ENCODE data around the gene MORC3.

Gene MORC3

DNA sequence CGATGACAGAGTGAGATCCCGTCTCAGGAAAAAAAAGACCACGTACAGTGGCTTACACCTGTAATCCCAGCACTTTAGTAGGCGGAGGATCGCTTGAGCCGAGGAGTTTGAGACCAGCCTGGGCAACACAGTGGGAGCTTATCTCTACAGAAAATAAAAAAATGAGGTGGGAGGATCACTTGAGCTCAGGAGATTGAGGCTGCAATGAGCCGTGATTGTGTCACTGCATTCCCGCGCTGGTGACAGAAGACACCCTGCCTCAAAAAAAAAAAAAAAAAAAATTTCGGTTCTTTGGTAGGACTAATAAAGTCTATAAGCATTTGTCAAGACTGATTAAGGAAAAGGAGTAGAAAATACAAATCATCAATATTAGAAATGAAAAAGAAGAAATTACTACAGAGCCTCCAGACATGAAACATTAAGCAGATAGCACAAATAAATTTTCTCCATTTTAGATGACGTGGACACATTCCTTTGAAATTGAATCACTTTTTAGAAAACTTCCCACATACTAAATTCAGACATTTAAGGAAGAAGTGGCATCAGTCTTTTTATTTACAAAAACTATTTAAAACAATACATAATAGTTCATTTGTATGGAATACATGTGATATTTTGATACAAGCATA, 30.4 kb downstream of the MORC3 start:
- no peak overlapping the region for H3K4me3 ChIP-seq (ENCODE audit: low read depth, low read length)
- peak; percentile 68 for DNase-seq (ENCODE audit: low read depth)
- TF ChIP-seq, protein P1, sequence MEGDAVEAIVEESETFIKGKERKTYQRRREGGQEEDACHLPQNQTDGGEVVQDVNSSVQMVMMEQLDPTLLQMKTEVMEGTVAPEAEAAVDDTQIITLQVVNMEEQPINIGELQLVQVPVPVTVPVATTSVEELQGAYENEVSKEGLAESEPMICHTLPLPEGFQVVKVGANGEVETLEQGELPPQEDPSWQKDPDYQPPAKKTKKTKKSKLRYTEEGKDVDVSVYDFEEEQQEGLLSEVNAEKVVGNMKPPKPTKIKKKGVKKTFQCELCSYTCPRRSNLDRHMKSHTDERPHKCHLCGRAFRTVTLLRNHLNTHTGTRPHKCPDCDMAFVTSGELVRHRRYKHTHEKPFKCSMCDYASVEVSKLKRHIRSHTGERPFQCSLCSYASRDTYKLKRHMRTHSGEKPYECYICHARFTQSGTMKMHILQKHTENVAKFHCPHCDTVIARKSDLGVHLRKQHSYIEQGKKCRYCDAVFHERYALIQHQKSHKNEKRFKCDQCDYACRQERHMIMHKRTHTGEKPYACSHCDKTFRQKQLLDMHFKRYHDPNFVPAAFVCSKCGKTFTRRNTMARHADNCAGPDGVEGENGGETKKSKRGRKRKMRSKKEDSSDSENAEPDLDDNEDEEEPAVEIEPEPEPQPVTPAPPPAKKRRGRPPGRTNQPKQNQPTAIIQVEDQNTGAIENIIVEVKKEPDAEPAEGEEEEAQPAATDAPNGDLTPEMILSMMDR (conservative IDR thresholded peaks at IDR 0.05; ENCODE audit: low read depth, low read length), result no peak

DNA sequence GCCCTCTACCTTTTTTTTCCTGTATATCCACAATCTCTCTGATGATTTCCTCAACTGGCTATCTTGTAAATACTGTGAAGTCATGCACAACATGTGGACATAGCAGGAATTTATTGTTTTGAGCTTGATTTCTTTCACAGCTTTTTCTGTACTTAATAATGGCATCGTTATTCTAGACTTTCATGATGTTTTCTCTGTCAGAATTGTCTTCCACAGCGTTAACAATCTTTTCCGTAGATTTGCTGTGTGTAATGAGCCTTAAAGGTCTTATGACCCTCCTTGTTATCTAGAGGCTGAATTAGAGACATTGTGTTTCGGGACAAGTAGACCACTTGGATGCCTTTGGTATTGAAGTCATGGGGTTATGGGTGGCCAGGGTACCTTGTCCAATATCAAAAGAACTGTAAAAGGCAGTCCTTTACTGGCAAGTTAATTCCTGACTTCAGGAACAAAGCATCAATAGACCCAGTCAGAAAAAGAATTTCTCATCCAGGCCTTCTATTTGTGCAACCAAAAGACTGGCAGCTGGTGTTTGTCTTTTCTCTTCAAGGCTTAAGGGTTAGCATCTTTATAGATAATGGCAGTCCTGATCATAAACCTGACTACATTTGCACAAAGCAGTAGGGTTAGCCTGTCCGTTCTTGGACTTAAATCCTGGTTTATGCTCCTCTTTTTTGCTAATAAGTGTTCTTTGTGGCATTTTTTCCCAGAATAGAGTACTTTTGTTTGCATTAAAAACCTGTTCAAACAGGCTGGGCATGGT, 35.1 kb downstream of the MORC3 start:
- no peak for DNase-seq (ENCODE audit: low read depth)
- TF ChIP-seq, protein P1 (conservative IDR thresholded peaks at IDR 0.05; ENCODE audit: low read depth, low read length), result no peak
- H3K4me3 ChIP-seq (ENCODE audit: low read depth, low read length), result no peak overlapping the region

DNA sequence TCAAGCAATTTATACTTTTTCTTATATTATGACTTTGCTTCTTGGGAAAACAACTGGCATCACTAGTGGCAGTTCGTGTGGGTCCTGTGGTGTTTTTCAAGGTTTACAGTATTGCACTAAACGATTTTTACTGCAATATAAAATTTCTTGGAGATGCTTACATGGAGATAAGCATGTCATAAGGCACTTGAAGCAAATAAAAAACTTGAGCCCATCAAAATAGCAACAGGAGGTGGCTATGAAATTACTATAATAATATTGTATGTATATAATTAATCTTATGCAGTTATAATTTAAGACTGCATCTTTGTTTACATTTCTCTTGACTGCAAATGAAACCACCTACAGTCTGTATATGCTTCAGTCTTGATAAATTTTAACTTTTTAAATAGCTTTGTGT, 35.9 kb downstream of the MORC3 start:
- no peak for DNase-seq (ENCODE audit: low read depth)
- TF ChIP-seq, protein P1 (conservative IDR thresholded peaks at IDR 0.05; ENCODE audit: low read depth, low read length), result no peak
- H3K4me3 ChIP-seq (ENCODE audit: low read depth, low read length), result no peak overlapping the region

DNA sequence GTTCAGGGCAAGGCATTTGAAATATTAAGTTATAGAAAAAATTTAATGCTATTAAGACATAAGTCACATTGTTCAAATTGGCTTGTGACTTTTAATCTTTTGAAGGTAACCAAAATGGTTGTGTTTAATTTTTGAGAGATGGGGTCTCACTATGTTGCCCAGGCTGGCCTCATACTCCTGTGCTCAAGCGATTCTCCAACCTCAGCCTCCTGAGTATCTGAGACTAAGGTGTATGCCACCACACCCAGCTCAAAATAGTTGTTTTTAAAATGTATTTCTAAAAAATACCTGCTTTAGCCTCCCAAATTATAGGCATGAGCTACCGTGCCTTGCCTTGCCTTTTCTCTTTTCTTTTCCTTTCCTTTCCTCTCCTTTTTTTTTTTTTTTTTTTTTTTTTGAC, 39.2 kb downstream of the MORC3 start:
- no peak overlapping the region for H3K4me3 ChIP-seq (ENCODE audit: low read depth, low read length)
- DNase-seq (ENCODE audit: low read depth), result no peak
- TF ChIP-seq, protein P1 (conservative IDR thresholded peaks at IDR 0.05; ENCODE audit: low read depth, low read length), result no peak

DNA sequence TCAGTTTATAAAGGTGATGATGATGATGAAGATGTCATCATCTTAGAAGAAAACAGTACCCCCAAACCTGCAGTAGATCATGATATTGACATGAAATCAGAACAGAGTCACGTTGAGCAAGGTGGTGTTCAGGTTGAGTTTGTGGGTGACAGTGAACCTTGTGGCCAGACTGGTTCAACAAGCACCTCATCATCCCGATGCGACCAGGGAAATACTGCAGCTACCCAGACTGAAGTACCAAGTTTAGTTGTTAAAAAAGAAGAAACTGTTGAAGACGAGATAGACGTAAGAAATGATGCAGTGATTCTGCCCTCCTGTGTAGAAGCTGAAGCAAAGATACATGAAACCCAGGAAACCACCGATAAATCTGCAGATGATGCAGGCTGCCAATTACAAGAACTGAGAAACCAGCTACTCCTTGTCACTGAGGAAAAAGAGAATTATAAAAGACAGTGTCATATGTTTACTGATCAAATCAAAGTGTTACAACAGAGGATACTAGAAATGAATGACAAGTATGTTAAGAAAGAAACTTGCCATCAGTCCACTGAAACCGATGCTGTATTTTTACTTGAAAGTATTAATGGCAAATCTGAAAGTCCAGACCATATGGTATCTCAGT, 49.2 kb downstream of the MORC3 start:
- TF ChIP-seq, protein P1 (conservative IDR thresholded peaks at IDR 0.05; ENCODE audit: low read depth, low read length), result no peak
- H3K4me3 ChIP-seq (ENCODE audit: low read depth, low read length), result no peak overlapping the region
- DNase-seq (ENCODE audit: low read depth), result no peak

DNA sequence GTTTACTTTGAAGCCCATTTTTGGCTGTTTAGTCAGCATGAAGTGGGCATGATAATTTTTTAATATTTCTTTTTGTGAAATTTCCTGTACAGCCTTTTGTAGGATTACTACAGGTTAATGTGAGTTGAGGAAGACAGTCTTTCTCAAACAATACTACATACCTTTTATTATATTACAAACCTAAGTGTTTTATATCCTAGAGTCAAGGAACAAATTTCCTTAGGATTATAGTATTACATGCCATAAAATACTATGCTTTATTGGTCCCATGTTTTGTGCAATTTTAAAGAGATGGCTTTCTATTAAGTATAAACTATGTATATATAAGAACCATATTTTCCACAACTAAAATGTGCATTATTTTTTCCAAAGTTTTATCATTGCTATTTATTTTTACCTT, 56.0 kb downstream of the MORC3 start:
- DNase-seq (ENCODE audit: low read depth), result no peak
- TF ChIP-seq, protein P1 (conservative IDR thresholded peaks at IDR 0.05; ENCODE audit: low read depth, low read length), result no peak
- no peak overlapping the region for H3K4me3 ChIP-seq (ENCODE audit: low read depth, low read length)
